Neutrophil (primary cell): Measurements from ENCODE around the gene KCNAB2.

ENCODE experiments used
- H3K27ac ChIP-seq: fragments of 200-600 bp; sonication (generic); 2 replicates; pipeline ENCODE4 v1.5.1; 2016; ENCODE audit warnings: mild to moderate bottlenecking, moderate library complexity
- H3K27me3 ChIP-seq: fragments of 200-600 bp; sonication (generic); 2 replicates; pipeline ENCODE4 v1.6.0; 2016; ENCODE audit warnings: mild to moderate bottlenecking
- H3K36me3 ChIP-seq: fragments of 200-600 bp; sonication (generic); 2 replicates; pipeline ENCODE4 v1.5.1; 2017
- H3K4me1 ChIP-seq, 2 experiments: fragments of 200-600 bp in 1 of 2; sonication (generic) in 1 of 2; 1 replicate in 1 of 2; 2 replicates in 1 of 2; pipeline versions ENCODE4 v1.5.1 to v1.6.1; 2013 to 2016; ENCODE audit warnings: low read depth in 1 of 2, low read length in 1 of 2, mild to moderate bottlenecking in 1 of 2, moderate library complexity in 1 of 2; ENCODE audit not compliant: control insufficient read depth in 1 of 2, insufficient read depth in 1 of 2
- H3K4me3 ChIP-seq, 2 experiments: fragments of 200-600 bp in 1 of 2; sonication (generic) in 1 of 2; 1 replicate in 1 of 2; 2 replicates in 1 of 2; pipeline ENCODE4 v1.5.1; 2013 to 2016; ENCODE audit warnings: low read depth in 1 of 2, low read length in 1 of 2, mild to moderate bottlenecking in 1 of 2, moderate library complexity in 1 of 2
- H3K9me3 ChIP-seq: fragments of 200-600 bp; sonication (generic); 2 replicates; pipeline ENCODE4 v1.5.1; 2016
- CTCF ChIP-seq: fragments of 200-600 bp; sonication (generic); IDR thresholded peaks from 2 replicates; pipeline ENCODE4 v1.5.1; 2016; ENCODE audit warnings: antibody characterized with exemption

KCNAB2 gene

GRCh38 chr1:6093071-6093470 is 47.4 kb downstream of the KCNAB2 start:
- Histone ChIP-seq H3K4me3 (no peak overlapping the region), H3K9me3 (no peaks in the 10 kb centered on the region), H3K27me3 (no peaks in the 10 kb centered on the region), H3K36me3 (peaks cover 95% of the 10 kb centered on the region), H3K4me1 (no peaks in the 10 kb centered on the region), H3K27ac (no peak overlapping the region)
- TF ChIP-seq CTCF = no peak

DNA sequence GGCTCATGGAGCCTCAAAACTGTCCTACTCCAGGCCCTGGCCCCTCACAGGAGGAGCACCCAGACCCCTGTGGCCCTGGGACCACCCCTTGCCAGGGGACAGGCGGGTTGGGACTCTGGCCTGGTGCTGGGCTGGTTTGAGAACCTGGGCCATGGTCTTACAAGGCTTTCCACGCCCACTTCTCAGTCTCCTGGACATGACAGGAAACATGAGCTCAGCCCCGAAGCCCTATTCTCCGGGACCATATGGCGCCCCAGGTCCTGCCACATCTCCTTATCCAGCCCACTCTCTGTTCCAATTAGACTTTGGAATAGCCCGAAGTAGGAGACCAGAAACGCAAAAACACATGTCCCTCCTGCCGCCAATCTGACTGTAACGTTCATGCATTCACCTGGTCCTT is 47.9 kb downstream of the KCNAB2 start:
- TF ChIP-seq CTCF = no peak
- Histone ChIP-seq H3K4me3 (no peak overlapping the region), H3K27me3 (no peaks in the 10 kb centered on the region), H3K9me3 (no peaks in the 10 kb centered on the region), H3K36me3 (peaks cover 100% of the 10 kb centered on the region), H3K27ac (no peak overlapping the region), H3K4me1 (no peaks in the 10 kb centered on the region)

GRCh38 chr1:6094246-6094645 is 48.6 kb downstream of the KCNAB2 start:
- Histone ChIP-seq H3K4me3 (no peak overlapping the region), H3K27ac (no peak overlapping the region), H3K4me1 (no peaks in the 10 kb centered on the region), H3K36me3 (peaks cover 100% of the 10 kb centered on the region), H3K9me3 (no peaks in the 10 kb centered on the region), H3K27me3 (no peaks in the 10 kb centered on the region)
- no peak for TF ChIP-seq CTCF

- Histone ChIP-seq H3K4me1 (no peaks in the 10 kb centered on the region), H3K9me3 (no peaks in the 10 kb centered on the region), H3K27ac (no peak overlapping the region), H3K27me3 (no peaks in the 10 kb centered on the region), H3K36me3 (peaks cover 100% of the 10 kb centered on the region), H3K4me3 (no peak overlapping the region)
- no peak for TF ChIP-seq CTCF
Measured at GRCh38 chr1:6094801-6095505, 49.3 kb downstream of the KCNAB2 start.

DNA sequence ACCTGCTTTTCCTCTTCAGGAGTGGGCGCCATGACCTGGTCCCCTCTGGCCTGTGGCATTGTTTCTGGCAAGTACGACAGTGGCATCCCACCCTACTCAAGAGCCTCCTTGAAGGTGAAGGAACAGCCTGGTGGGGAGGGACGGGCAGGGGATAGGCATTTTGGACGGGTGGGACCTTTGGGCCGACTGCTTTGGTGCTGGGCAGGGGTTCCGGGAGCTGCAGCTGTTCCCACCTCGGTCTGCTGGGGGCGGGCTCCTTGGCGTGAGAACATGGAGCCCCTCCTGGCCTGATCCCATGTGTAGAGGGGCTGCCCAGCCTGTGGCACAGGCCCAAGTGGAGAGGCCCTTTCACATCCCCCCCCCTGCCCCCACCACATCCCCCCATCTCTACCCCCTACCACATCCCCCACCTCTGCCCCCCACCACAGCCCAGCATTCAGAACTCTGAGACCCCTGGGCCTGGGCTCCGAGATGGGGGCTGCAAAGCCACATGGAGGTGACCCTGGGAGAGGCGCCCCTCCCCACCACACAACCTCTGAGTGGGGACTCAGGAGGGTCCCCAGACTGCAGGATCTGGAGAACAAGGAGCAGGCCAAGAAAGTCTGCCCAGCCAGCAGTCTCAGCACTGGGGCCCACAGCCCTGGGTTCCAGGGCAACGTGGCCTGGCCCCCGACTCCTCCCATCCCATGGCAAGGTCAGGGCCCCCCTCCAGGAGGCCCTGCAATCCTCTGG is 50.0 kb downstream of the KCNAB2 start:
- Histone ChIP-seq H3K36me3 (peaks cover 95% of the 10 kb centered on the region), H3K9me3 (no peaks in the 10 kb centered on the region), H3K4me3 (no peak overlapping the region), H3K4me1 (no peaks in the 10 kb centered on the region), H3K27me3 (no peaks in the 10 kb centered on the region), H3K27ac (no peak overlapping the region)
- TF ChIP-seq CTCF = no peak
